ENCODE measurements around the gene TMEM270.

Gene TMEM270

GRCh38 chr7:73888959-73889358 is 28.0 kb downstream of the TMEM270 start:
- DNase-seq (ENCODE audit: low spot score) = no peak

- no peak for DNase-seq (ENCODE audit: low spot score)
Observed at GRCh38 chr7:73890555-73891147, 29.7 kb downstream of the TMEM270 start.

- DNase-seq (ENCODE audit: low spot score) = no peak
Observed at GRCh38 chr7:73891178-73891885, 30.4 kb downstream of the TMEM270 start.

GRCh38 chr7:73892003-73892999 is 31.3 kb downstream of the TMEM270 start:
- DNase-seq (ENCODE audit: low spot score) = no peak

- no peak for DNase-seq (ENCODE audit: low spot score)
Observed at GRCh38 chr7:73893342-73894101, 32.6 kb downstream of the TMEM270 start.

GRCh38 chr7:73894166-73894565 is 33.2 kb downstream of the TMEM270 start:
- no peak for DNase-seq (ENCODE audit: low spot score)

GRCh38 chr7:73894733-73895551 is 34.0 kb downstream of the TMEM270 start:
- DNase-seq (ENCODE audit: low spot score) = no peak

- no peak for DNase-seq (ENCODE audit: low spot score)
Observed at GRCh38 chr7:73895626-73896025, 34.7 kb downstream of the TMEM270 start.

GRCh38 chr7:73896454-73896853 is 35.5 kb downstream of the TMEM270 start:
- no peak for DNase-seq (ENCODE audit: low spot score)

GRCh38 chr7:73899731-73900142 is 38.8 kb downstream of the TMEM270 start:
- no peak for DNase-seq (ENCODE audit: low spot score)

GRCh38 chr7:73900286-73900685 is 39.3 kb downstream of the TMEM270 start:
- no peak for DNase-seq (ENCODE audit: low spot score)

- no peak for DNase-seq (ENCODE audit: low spot score)
Observed at GRCh38 chr7:73901231-73901822, 40.4 kb downstream of the TMEM270 start.

GRCh38 chr7:73901823-73902597 is 41.1 kb downstream of the TMEM270 start:
- DNase-seq (ENCODE audit: low spot score) = no peak

- DNase-seq (ENCODE audit: low spot score) = no peak
Observed at GRCh38 chr7:73903321-73904218, 42.6 kb downstream of the TMEM270 start.

GRCh38 chr7:73904219-73905137 is 43.5 kb downstream of the TMEM270 start:
- DNase-seq (ENCODE audit: low spot score) = no peak

GRCh38 chr7:73905360-73905759 is 44.4 kb downstream of the TMEM270 start:
- DNase-seq (ENCODE audit: low spot score) = no peak

GRCh38 chr7:73906874-73907273 is 45.9 kb downstream of the TMEM270 start:
- DNase-seq (ENCODE audit: low spot score) = no peak

All from activated CD4-positive, alpha-beta T cell treated with anti-CD3 and anti-CD28 coated beads, Interleukin-2, Interleukin-4, amounts not matched to agents 100 ng/mL and 50 ng/mL, durations not matched to agents 16 hours and 8 hours (primary cell).